ENCODE results near the gene NUDT19.
"Not testable (repeated sequence)": the region's sequence is repeated elsewhere in the genome, so short reads cannot be mapped to it uniquely, and the experiment has no call there.

Gene NUDT19

DNA sequence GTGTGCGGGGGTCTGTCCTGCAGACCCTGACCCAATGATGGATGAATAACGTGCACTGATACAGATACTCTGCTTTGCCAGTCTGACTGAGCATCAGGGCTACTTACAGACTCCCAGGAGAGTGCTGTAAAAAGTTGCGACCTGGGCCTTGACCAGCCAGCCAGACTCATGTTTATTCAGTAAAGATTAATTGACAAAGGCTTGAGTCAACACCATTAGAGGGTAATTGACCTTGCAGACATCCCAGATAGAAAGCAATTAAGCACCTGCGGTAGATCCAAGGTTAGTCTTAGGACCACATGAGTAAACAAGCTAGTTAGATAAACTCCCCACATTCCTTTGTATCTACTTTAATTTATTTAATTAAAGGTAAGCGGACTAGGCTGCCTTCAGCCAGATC, 10.4 kb downstream of the NUDT19 start:
- in situ Hi-C loops (cut with HindIII; ENCODE audit: low pct_ligation_motif_present, low sequenced_read_pairs): no loop called here
- Histone ChIP-seq H3K36me3 (replicated peaks) (peaks cover 22% of the 10 kb centered on the region), H3K4me3 (ENCODE audit: low read depth, low read length) (no peak overlapping the region), H3K27ac (no peak overlapping the region), H3K27me3 (replicated peaks) (no peaks in the 10 kb centered on the region)
- TF ChIP-seq, protein P1, sequence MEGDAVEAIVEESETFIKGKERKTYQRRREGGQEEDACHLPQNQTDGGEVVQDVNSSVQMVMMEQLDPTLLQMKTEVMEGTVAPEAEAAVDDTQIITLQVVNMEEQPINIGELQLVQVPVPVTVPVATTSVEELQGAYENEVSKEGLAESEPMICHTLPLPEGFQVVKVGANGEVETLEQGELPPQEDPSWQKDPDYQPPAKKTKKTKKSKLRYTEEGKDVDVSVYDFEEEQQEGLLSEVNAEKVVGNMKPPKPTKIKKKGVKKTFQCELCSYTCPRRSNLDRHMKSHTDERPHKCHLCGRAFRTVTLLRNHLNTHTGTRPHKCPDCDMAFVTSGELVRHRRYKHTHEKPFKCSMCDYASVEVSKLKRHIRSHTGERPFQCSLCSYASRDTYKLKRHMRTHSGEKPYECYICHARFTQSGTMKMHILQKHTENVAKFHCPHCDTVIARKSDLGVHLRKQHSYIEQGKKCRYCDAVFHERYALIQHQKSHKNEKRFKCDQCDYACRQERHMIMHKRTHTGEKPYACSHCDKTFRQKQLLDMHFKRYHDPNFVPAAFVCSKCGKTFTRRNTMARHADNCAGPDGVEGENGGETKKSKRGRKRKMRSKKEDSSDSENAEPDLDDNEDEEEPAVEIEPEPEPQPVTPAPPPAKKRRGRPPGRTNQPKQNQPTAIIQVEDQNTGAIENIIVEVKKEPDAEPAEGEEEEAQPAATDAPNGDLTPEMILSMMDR (IDR thresholded peaks at IDR 0.05; ENCODE audit: low read depth, low read length, missing control alignments): no peak
- no peak for DNase-seq

DNA sequence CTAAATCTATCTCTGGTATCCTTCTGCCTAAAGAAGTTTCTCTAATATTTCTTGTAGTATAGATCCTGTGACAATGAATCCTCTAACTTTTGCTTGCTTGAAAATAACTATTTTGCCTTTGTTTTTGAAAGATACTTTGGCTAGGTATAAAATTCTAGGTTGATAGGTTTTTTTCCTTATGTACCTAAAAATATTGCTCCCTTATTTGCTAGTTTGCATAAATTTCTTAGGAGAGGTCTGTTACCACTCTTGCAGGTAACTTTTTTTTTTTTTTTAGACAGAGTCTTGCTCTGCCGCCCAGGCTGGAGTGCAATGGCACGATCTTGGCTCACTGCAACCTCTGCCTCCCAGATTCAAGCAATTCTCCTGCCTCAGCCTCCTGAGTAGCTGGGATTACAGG, 12.4 kb downstream of the NUDT19 start:
- H3K27ac ChIP-seq; DNase-seq; H3K4me3 ChIP-seq (ENCODE audit: low read depth, low read length); in situ Hi-C loops (cut with HindIII; ENCODE audit: low pct_ligation_motif_present, low sequenced_read_pairs); H3K27me3 ChIP-seq (replicated peaks): not testable (repeated sequence)
- H3K36me3 ChIP-seq (replicated peaks): peaks cover 17% of the 10 kb centered on the region

- no peak for DNase-seq
- Histone ChIP-seq H3K4me3 (ENCODE audit: low read depth, low read length) (no peak overlapping the region), H3K27ac (no peak overlapping the region), H3K36me3 (replicated peaks) (peaks cover 10% of the 10 kb centered on the region), H3K27me3 (replicated peaks) (no peaks in the 10 kb centered on the region)
- TF ChIP-seq, protein P1 (IDR thresholded peaks at IDR 0.05; ENCODE audit: low read depth, low read length, missing control alignments): no peak
- in situ Hi-C loops (cut with HindIII; ENCODE audit: low pct_ligation_motif_present, low sequenced_read_pairs): no loop called here
Observed at GRCh38 chr19:32708457-32708856, 16.8 kb downstream of the NUDT19 start.

DNA sequence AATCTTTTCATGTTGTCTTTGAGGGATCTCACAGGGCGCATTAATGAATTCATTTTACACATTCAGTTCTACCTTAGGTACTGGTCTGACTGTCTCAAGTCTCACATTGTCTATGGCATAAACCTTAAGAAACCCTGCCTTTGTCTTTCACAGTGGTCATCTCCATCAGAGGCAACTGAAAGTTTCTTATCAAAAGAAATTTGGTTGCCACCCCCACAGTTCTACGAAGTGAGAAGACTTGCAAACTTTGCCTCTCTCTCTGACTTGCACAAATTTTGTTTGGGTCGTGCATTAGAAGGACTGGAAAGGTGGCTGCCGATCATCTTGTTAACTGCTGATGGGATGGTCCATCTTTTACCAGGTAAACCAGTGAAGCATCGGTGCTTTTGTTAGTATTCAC, 17.4 kb downstream of the NUDT19 start:
- H3K27me3 ChIP-seq (replicated peaks): no peaks in the 10 kb centered on the region
- H3K4me3 ChIP-seq (ENCODE audit: low read depth, low read length): no peak overlapping the region
- peaks cover 10% of the 10 kb centered on the region for H3K36me3 ChIP-seq (replicated peaks)
- H3K27ac ChIP-seq: no peak overlapping the region
- DNase-seq: no peak
- TF ChIP-seq, protein P1 (IDR thresholded peaks at IDR 0.05; ENCODE audit: low read depth, low read length, missing control alignments): no peak
- in situ Hi-C loops (cut with HindIII; ENCODE audit: low pct_ligation_motif_present, low sequenced_read_pairs): no loop called here

GRCh38 chr19:32711747-32712146, 20.1 kb downstream of the NUDT19 start:
- in situ Hi-C loops (cut with HindIII; ENCODE audit: low pct_ligation_motif_present, low sequenced_read_pairs): no loop called here
- DNase-seq: no peak
- peaks cover 7% of the 10 kb centered on the region for H3K36me3 ChIP-seq (replicated peaks)
- no peaks in the 10 kb centered on the region for H3K27me3 ChIP-seq (replicated peaks)
- no peak overlapping the region for H3K4me3 ChIP-seq (ENCODE audit: low read depth, low read length)
- no peak overlapping the region for H3K27ac ChIP-seq
- TF ChIP-seq, protein P1 (IDR thresholded peaks at IDR 0.05; ENCODE audit: low read depth, low read length, missing control alignments): no peak

- in situ Hi-C loops (cut with HindIII; ENCODE audit: low pct_ligation_motif_present, low sequenced_read_pairs); H3K36me3 ChIP-seq (replicated peaks); H3K4me3 ChIP-seq (ENCODE audit: low read depth, low read length); H3K27ac ChIP-seq; DNase-seq; H3K27me3 ChIP-seq (replicated peaks): not testable (repeated sequence)
Observed at GRCh38 chr19:32716203-32716602, 24.6 kb downstream of the NUDT19 start.

GRCh38 chr19:32717496-32717895, 25.9 kb downstream of the NUDT19 start:
- TF ChIP-seq, protein P1 (IDR thresholded peaks at IDR 0.05; ENCODE audit: low read depth, low read length, missing control alignments): no peak
- in situ Hi-C loops (cut with HindIII; ENCODE audit: low pct_ligation_motif_present, low sequenced_read_pairs): no loop called here
- Histone ChIP-seq H3K27ac (no peak overlapping the region), H3K4me3 (ENCODE audit: low read depth, low read length) (no peak overlapping the region), H3K36me3 (replicated peaks) (peaks cover 2% of the 10 kb centered on the region), H3K27me3 (replicated peaks) (no peaks in the 10 kb centered on the region)
- no peak for DNase-seq
